IMR-90 (cell line): ENCODE measurements around the gene FIBIN. TPM values are rescaled to one million over a fixed set of nuclear protein-coding genes. Genes with fewer than 3 reads are reported as not detected.

ENCODE experiments used
- ATAC-seq: fragments of 200-7000 bp; cut with Tn5 transposase; 2 replicates; pipeline ENCODE4 v1.9.1; 2020; ENCODE audit warnings: low read depth, mild to moderate bottlenecking, moderate library complexity
- BruUV-seq: library from RNA; stranded (reverse); fragments of 400-500 nt; replicated peaks from 2 replicates; lab custom pipeline; 2021; lab: Mats Ljungman, UMichigan
- CTCF ChIA-PET: fragments of 300-600 bp; formaldehyde crosslinking; extraction: SDS; loops from one replicate; lab custom pipeline; 2021; ENCODE audit warnings: antibody characterized with exemption; lab: Yijun Ruan, JAX
- POLR2A ChIA-PET: fragments of 300-600 bp; sonication (Branson Sonifier 250); formaldehyde crosslinking; loops from one replicate; lab custom pipeline; 2022; ENCODE audit warnings: antibody characterized with exemption; ENCODE audit not compliant: unreplicated experiment; lab: Charles Lee
- DNase-seq: peaks from one replicate; pipeline ENCODE4 v3.0.0; 2013
- H2AFZ ChIP-seq: replicated peaks from 2 replicates; pipeline ENCODE3; 2013; ENCODE audit warnings: low read length, mild to moderate bottlenecking; ENCODE audit not compliant: poor library complexity
- H2AK5ac ChIP-seq: 2 replicates; pipeline ENCODE4 v1.6.1; 2013; ENCODE audit warnings: low read depth, low read length, inconsistent platforms
- H2AK9ac ChIP-seq: replicated peaks from 2 replicates; pipeline ENCODE3; 2013; ENCODE audit warnings: mild to moderate bottlenecking, low read depth, low read length, moderate library complexity; ENCODE audit not compliant: poor library complexity
- H2BK120ac ChIP-seq: 2 replicates; pipeline ENCODE4 v1.6.1; 2013; ENCODE audit warnings: low read depth, low read length, inconsistent platforms
- H2BK15ac ChIP-seq: 3 replicates; pipeline ENCODE4 v1.6.1; 2013; ENCODE audit warnings: low read depth, low read length, inconsistent platforms
- H2BK20ac ChIP-seq: 2 replicates; pipeline ENCODE4 v1.6.1; 2013; ENCODE audit warnings: low read depth, mild to moderate bottlenecking, inconsistent platforms, low read length, moderate library complexity
- H2BK5ac ChIP-seq: 2 replicates; pipeline ENCODE4 v1.6.1; 2013; ENCODE audit warnings: mild to moderate bottlenecking, low read depth, low read length, inconsistent platforms; ENCODE audit not compliant: poor library complexity, severe bottlenecking
- H3K14ac ChIP-seq: replicated peaks from 2 replicates; pipeline ENCODE4 v1.6.1; 2013; ENCODE audit warnings: low read depth, low read length, inconsistent platforms
- H3K18ac ChIP-seq: 2 replicates; pipeline ENCODE4 v1.6.1; 2013; ENCODE audit warnings: low read depth, low read length, control low read depth
- H3K23ac ChIP-seq: 2 replicates; pipeline ENCODE4 v1.6.1; 2013; ENCODE audit warnings: low read depth, low read length, inconsistent platforms
- H3K27ac ChIP-seq: 2 replicates; pipeline ENCODE4 v1.5.1; 2013; ENCODE audit warnings: mild to moderate bottlenecking, control low read depth, low read length; ENCODE audit not compliant: insufficient read depth
- H3K27me3 ChIP-seq: 2 replicates; pipeline ENCODE4 v1.6.1; 2013; ENCODE audit warnings: low read length; ENCODE audit not compliant: control insufficient read depth, insufficient read depth
- H3K36me3 ChIP-seq: 2 replicates; pipeline ENCODE4 v1.6.1; 2013; ENCODE audit warnings: low read length, mixed read lengths; ENCODE audit not compliant: control insufficient read depth, insufficient read depth
- H3K4ac ChIP-seq: 2 replicates; pipeline ENCODE4 v1.6.1; 2013; ENCODE audit warnings: low read depth, low read length, inconsistent platforms
- H3K4me1 ChIP-seq: 2 replicates; pipeline ENCODE4 v1.6.1; 2013; ENCODE audit warnings: low read length, mixed read lengths; ENCODE audit not compliant: control insufficient read depth, insufficient read depth
- H3K4me2 ChIP-seq: 2 replicates; pipeline ENCODE4 v1.6.1; 2013; ENCODE audit warnings: low read depth, mild to moderate bottlenecking, control low read depth, low read length, moderate library complexity
- H3K4me3 ChIP-seq: 2 replicates; pipeline ENCODE4 v1.5.1; 2013; ENCODE audit warnings: low read depth, mild to moderate bottlenecking, control low read depth, low read length, moderate library complexity; ENCODE audit not compliant: insufficient read depth
- H3K56ac ChIP-seq: 2 replicates; pipeline ENCODE4 v1.6.1; 2013; ENCODE audit warnings: low read length, inconsistent platforms; ENCODE audit not compliant: insufficient read depth; ENCODE audit errors: extremely low read depth
- H3K79me1 ChIP-seq, 2 experiments: 2 replicates each; pipeline ENCODE4 v1.6.1; 2013; ENCODE audit warnings: low read length in 2 of 2, inconsistent platforms in 1 of 2, low read depth in 1 of 2
- H3K9ac ChIP-seq: 2 replicates; pipeline ENCODE4 v1.6.1; 2013; ENCODE audit warnings: low read depth, low read length, control low read depth
- H3K9me1 ChIP-seq: 2 replicates; pipeline ENCODE4 v1.6.1; 2013; ENCODE audit warnings: low read length, inconsistent platforms; ENCODE audit not compliant: insufficient read depth
- H3K9me3 ChIP-seq: 2 replicates; pipeline ENCODE4 v1.6.1; 2013; ENCODE audit warnings: low read length; ENCODE audit not compliant: control insufficient read depth, insufficient read depth
- H4K20me1 ChIP-seq: 2 replicates; pipeline ENCODE4 v1.6.1; 2013; ENCODE audit warnings: low read length, inconsistent platforms; ENCODE audit not compliant: insufficient read depth
- H4K5ac ChIP-seq: 2 replicates; pipeline ENCODE4 v1.6.1; 2013; ENCODE audit warnings: mild to moderate bottlenecking, low read depth, low read length, control low read depth
- H4K8ac ChIP-seq, 2 experiments: 2 replicates each; pipeline ENCODE4 v1.6.1; 2013; ENCODE audit warnings: low read depth in 2 of 2, low read length in 2 of 2, control low read depth in 1 of 2, inconsistent platforms in 1 of 2
- H4K91ac ChIP-seq: 2 replicates; pipeline ENCODE4 v1.6.1; 2013; ENCODE audit warnings: low read depth, low read length, inconsistent platforms; ENCODE audit not compliant: insufficient read depth
- CEBPB ChIP-seq: IDR thresholded peaks from 2 replicates; pipeline ENCODE4 v1.6.1; 2012; ENCODE audit warnings: low read depth, low read length, improper control_type of control experiment
- CHD1 ChIP-seq: IDR thresholded peaks from 2 replicates; pipeline ENCODE4 v1.6.1; 2012; ENCODE audit warnings: low read depth, low read length, improper control_type of control experiment
- MAZ ChIP-seq: IDR thresholded peaks from 2 replicates; pipeline ENCODE4 v1.6.1; 2012; ENCODE audit warnings: low read depth, mild to moderate bottlenecking, low read length, improper control_type of control experiment, moderate library complexity, borderline replicate concordance
- RFX5 ChIP-seq: IDR thresholded peaks from 2 replicates; pipeline ENCODE4 v1.8.0; 2012; ENCODE audit warnings: low read depth, mild to moderate bottlenecking, low read length, moderate library complexity
- WGBS, 2 experiments: methylation state at CpG; one replicate each; pipeline versions ENCODE4 v1.1.5 to v1.1.7; 2013; ENCODE audit warnings: missing lambda C conversion rate in 2 of 2; ENCODE audit not compliant: insufficient read length in 1 of 2; ENCODE audit errors: extremely low coverage in 2 of 2; 5-methylcytosine and 5-hydroxymethylcytosine counted together
- dilution Hi-C: fragments of 300-500 bp; cut with HindIII; formaldehyde crosslinking; loops from one replicate; pipeline ENCODE4 v1.14.3; 2018; ENCODE audit warnings: low sequenced_read_pairs; ENCODE audit not compliant: unreplicated experiment
- in situ Hi-C: fragments of 300-500 bp; cut with MboI; formaldehyde crosslinking; loops from 3 replicates; pipeline ENCODE4 v1.14.3; 2019; ENCODE audit warnings: low sequenced_read_pairs, inconsistent platforms, mixed read lengths
- intact Hi-C: fragments of 100-400 bp; cut with micrococcal nuclease; formaldehyde crosslinking; loops from 2 replicates; pipeline ENCODE4 v1.10.0; 2022
- polyA plus RNA-seq, 3 experiments: library from polyadenylated mRNA; depleted of rRNA; stranded (reverse); fragments of >200 nt; gene quantifications; 2 replicates each; pipeline ENCODE4 v1.2.3, GENCODE V29; 2012; ENCODE audit warnings: low replicate concordance in 1 of 3
- total RNA-seq: library from RNA; depleted of rRNA; stranded (reverse); fragments of >200 nt; gene quantifications from 2 replicates; pipeline ENCODE4 v1.2.3, GENCODE V29; 2012

Gene FIBIN
- total and polyA plus RNA-seq, 2 of the 4 experiments (the other 2 are of a cell fraction), result 5.7 to 6.1 TPM

DNA sequence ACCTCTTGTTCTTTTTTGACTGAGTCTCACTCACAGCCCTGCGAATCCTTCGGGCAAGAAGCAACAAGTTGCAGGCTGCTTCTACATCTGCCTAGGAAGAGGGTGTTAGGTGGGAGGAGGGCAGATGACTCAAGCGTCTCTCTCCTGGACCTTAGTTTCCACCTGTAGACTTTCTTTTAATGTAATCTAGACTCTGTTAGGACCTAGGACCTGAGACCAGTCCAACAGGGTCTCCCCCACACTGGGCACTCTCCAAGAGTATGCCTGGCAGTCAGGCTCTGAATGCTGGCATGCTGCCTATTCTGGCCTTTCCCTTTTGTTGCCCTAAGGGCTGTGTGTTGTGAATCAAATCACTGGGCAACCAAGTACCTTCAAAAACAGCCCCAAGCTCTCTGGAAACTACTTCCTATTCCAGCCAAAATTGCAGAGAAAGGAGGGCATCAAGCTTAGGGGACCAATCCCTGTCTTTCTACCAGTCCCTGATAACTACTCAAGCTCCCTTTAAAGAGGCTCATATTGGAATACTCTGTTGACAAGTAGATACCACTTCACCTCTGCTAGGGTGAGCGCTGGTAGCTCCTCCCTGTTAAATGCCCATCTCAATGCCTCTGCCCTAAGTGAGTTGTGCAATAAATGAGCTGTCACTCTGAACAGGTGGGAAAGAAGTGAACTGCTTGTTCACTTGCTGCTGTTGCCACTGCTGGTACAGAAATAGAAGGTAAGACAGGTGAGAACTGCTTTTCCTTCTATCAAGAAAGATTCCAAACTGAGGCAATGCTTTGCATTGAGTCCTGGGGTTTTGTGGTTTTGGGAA is 46.6 kb downstream of the FIBIN start, which contains the start of gene BBOX1:
Gene BBOX1 (plus strand): TSS at position 514 of the 814 bp plus-strand sequence. CDS start 14,616 bp downstream, outside the sequence.
- Histone ChIP-seq H2AK5ac (no peak within 1 kb of the TSS), H3K4me2 (no peak within 1 kb of the TSS; the same call in 1 of the 2 replicates), H2BK20ac (0 out of 2 replicates have a peak within 1 kb of the TSS, but pooled peaks have one; percentile 19), H4K8ac (no peak within 1 kb of the TSS), H3K4ac (no peak within 1 kb of the TSS), H3K27me3 (no peaks in the 10 kb centered on the region), H3K56ac (no peak within 1 kb of the TSS), H2BK120ac (no peak within 1 kb of the TSS), H2BK5ac (no peak within 1 kb of the TSS), H3K79me1 (no peaks in the 10 kb centered on the region), H2AFZ (no peak within 1 kb of the TSS), H3K9me3 (no peaks in the 10 kb centered on the region), H3K9ac (no peak within 1 kb of the TSS), H4K20me1 (no peaks in the 10 kb centered on the region), H3K23ac (no peak within 1 kb of the TSS; the same call in 1 of the 2 replicates), H2AK9ac (no peak within 1 kb of the TSS), H3K14ac (no peak within 1 kb of the TSS; the same call in 1 of the 2 replicates), H3K36me3 (no peaks in the 10 kb centered on the region), H4K5ac (peak within 1 kb of the TSS; percentile 54; the same call in 1 of the 2 replicates), H3K18ac (no peak within 1 kb of the TSS; the same call in 1 of the 2 replicates), H4K91ac (no peak within 1 kb of the TSS), H2BK15ac (no peak within 1 kb of the TSS), H3K9me1 (no peaks in the 10 kb centered on the region), H3K27ac (peak within 1 kb of the TSS; percentile 2; the same call in 1 of the 2 replicates), H3K4me1 (peaks cover 4% of the 10 kb centered on the region; the same call in 1 of the 2 replicates), H3K4me3 (no peak within 1 kb of the TSS)
- intact Hi-C loops, result no loop called here
- no peak for ATAC-seq
- TF ChIP-seq MAZ, result no peak
- TF ChIP-seq RFX5, result no peak
- TF ChIP-seq CHD1, result no peak
- TF ChIP-seq CEBPB, result peak; percentile 43; the same call in 1 of the 2 replicates
- ChIA-PET CTCF (interaction anchor here (0.6 kb wide), 1 partner anchor 22 kb away, joined by 3 read pairs; no protein-coding TSS in a partner anchor), POLR2A (no interaction called here)
- in situ Hi-C loops, result no loop called here
- BruUV-seq, result no TSS peak
- no peak for DNase-seq
- no CpG with 5 or more reads among the region's 4 CpGs for WGBS, 2 experiments
- dilution Hi-C loops, result no loop called here
